ENCODE results near the gene ERBB3. TPM values are rescaled to one million over a fixed set of nuclear protein-coding genes. Genes with fewer than 3 reads are reported as not detected.
A peak's percentile ranks its signal among the peaks of the same experiment; 100 is the strongest.

The ERBB3 gene
- total RNA-seq (10 to 100 TPM in 1 of 5 donors, 1 to 10 TPM in 3, under 1 TPM in 1; 0.93 to 24.0 (median 8.2) TPM), total RNA-seq (0.25 to 46.3 (median 2.3) reads per million in 29 experiments)
- total RNA-seq (2013) = 1.1 TPM

DNA sequence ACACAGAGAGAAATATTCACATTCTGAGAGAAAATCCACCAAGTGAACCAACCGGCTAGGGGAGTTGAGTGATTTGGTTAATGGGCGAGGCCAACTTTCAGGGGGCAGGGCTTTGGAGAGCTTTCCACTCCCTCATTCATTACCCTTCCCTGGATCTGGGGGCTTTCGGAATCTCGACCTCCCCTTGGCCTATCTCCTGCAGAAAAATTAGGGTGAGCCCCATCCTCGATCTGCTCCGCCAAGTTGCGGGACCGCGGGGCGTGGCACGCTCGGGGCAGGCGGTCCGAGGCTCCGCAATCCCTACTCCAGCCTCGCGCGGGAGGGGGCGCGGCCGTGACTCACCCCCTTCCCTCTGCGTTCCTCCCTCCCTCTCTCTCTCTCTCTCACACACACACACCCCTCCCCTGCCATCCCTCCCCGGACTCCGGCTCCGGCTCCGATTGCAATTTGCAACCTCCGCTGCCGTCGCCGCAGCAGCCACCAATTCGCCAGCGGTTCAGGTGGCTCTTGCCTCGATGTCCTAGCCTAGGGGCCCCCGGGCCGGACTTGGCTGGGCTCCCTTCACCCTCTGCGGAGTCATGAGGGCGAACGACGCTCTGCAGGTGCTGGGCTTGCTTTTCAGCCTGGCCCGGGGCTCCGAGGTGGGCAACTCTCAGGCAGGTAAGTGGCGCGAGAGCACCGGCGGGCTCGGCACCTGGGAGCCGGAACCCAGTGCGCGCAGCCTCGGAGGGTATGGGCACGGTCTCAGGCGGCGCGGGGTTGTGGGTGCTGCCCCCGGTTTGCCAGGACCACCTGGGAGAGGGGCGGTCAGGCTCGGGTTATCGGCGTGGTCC, at the start of gene ERBB3:
Gene ERBB3 (plus strand): TSS at position 443 of the 833 bp plus-strand sequence. CDS start 136 bp downstream, at position 579.
- peaks cover 7 to 18% (median 9%) of the 10 kb centered on the region in 3 donors for H3K4me1 Mint-ChIP-seq
- H3K27ac ChIP-seq (ENCODE audit: low read length) = no peak within 1 kb of the TSS
- H3K27ac Mint-ChIP-seq = no peak within 1 kb of the TSS

DNA sequence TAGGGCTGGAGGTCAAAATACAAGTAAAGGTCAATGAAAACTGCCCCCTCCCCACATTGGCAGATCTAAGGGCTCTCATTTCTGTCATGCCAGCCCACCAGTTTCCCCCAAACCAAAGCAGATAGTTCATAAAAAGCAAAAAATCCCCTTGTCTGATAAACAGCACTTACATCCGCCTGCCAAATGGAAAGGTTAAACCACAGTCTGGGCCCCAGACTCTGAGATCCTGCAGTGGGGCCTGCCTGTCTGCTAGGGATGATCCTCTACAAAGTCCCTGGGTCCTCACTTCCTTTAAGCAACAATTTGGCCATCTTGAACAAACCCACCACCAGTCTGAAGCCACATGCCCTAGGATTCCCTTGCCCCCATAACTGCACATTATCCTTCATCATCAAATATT, 48.0 kb upstream of the ERBB3 start:
- no peak overlapping the region for H3K4me3 ChIP-seq (ENCODE audit: control insufficient read depth in 1 of 2, extremely low read depth in 1 of 2, low read length in 1 of 2)
- H3K4me1 ChIP-seq (ENCODE audit: control insufficient read depth in 1 of 2, extremely low read depth in 1 of 2, insufficient read depth in 2 of 2, low read length in 2 of 2) = peaks cover 21 to 31% of the 10 kb centered on the region in 2 experiments
- no peaks in the 10 kb centered on the region for H3K9me3 ChIP-seq
- no peaks in the 10 kb centered on the region for H3K27me3 ChIP-seq (replicated peaks in 1 of 2; ENCODE audit: control insufficient read depth in 2 of 2, extremely low read depth in 1 of 2, insufficient read depth in 2 of 2, low read length in 1 of 2)
- peak overlapping the region; percentile 61 to 90 for H3K27ac Mint-ChIP-seq
- peak overlapping the region in 1 of 3 donors; percentile 21 for H3K4me3 Mint-ChIP-seq
- no peak overlapping the region for H3K27ac ChIP-seq (ENCODE audit: low read length)
- DNase-seq (peak in 5 of 35 experiments; percentile 8 to 56 (median 24)), ATAC-seq (replicated peaks in 1 of 4) (peak; percentile 70 to 77 (median 72))
- peaks cover 54% of the 10 kb centered on the region for H3K36me3 Mint-ChIP-seq
- ChIA-PET CTCF (no interaction called here), POLR2A (no interaction called here)
- H3K9me3 Mint-ChIP-seq = no peaks in the 10 kb centered on the region
- H3K27me3 Mint-ChIP-seq = no peaks in the 10 kb centered on the region
- no CpG with 5 or more reads among the region's 1 CpG for WGBS (ENCODE audit: insufficient coverage)
- H3K4me1 Mint-ChIP-seq = peaks cover 30 to 32% (median 31%) of the 10 kb centered on the region in 3 donors
- H3K36me3 ChIP-seq (ENCODE audit: control insufficient read depth in 2 of 2, extremely low read depth in 1 of 2, insufficient read depth in 1 of 2, low read length in 1 of 2) = peaks cover 0 to 25% of the 10 kb centered on the region in 2 donors

More for the DNA sequence above, at the start of gene ERBB3:
- peaks cover 0 to 11% of the 10 kb centered on the region in 2 donors for H3K27me3 Mint-ChIP-seq
- H3K4me1 ChIP-seq (ENCODE audit: control insufficient read depth in 1 of 2, extremely low read depth in 1 of 2, insufficient read depth in 2 of 2, low read length in 2 of 2) = peaks cover 0 to 27% of the 10 kb centered on the region in 2 experiments
- peaks cover 3 to 51% of the 10 kb centered on the region in 2 experiments for H3K27me3 ChIP-seq (replicated peaks in 1 of 2; ENCODE audit: control insufficient read depth in 2 of 2, extremely low read depth in 1 of 2, insufficient read depth in 2 of 2, low read length in 1 of 2)
- ChIA-PET POLR2A (interaction anchor here in 1 of 2 donors (1.2 kb wide), 1 partner anchor 25 kb away, joined by 7 read pairs; the partner anchor contains the start of gene PA2G4), CTCF (no interaction called here)
- H3K36me3 ChIP-seq (ENCODE audit: control insufficient read depth in 2 of 2, extremely low read depth in 1 of 2, insufficient read depth in 1 of 2, low read length in 1 of 2) = no peaks in the 10 kb centered on the region
- H3K9me3 ChIP-seq = no peaks in the 10 kb centered on the region
- H3K4me3 ChIP-seq (ENCODE audit: control insufficient read depth in 1 of 2, extremely low read depth in 1 of 2, low read length in 1 of 2) = peak within 1 kb of the TSS; percentile 69 to 70
- peak within 1 kb of the TSS; percentile 79 to 82 (median 80) for H3K4me3 Mint-ChIP-seq
- H3K9me3 Mint-ChIP-seq = no peaks in the 10 kb centered on the region
- no peaks in the 10 kb centered on the region for H3K36me3 Mint-ChIP-seq
- ATAC-seq (replicated peaks in 1 of 4) (peak; percentile 76 to 87 (median 80)), DNase-seq (peak in 31 of 35 experiments; percentile 7 to 76 (median 30))
- 3% methylated on average over 56 of the region's 59 CpGs for WGBS (ENCODE audit: insufficient coverage)

DNA sequence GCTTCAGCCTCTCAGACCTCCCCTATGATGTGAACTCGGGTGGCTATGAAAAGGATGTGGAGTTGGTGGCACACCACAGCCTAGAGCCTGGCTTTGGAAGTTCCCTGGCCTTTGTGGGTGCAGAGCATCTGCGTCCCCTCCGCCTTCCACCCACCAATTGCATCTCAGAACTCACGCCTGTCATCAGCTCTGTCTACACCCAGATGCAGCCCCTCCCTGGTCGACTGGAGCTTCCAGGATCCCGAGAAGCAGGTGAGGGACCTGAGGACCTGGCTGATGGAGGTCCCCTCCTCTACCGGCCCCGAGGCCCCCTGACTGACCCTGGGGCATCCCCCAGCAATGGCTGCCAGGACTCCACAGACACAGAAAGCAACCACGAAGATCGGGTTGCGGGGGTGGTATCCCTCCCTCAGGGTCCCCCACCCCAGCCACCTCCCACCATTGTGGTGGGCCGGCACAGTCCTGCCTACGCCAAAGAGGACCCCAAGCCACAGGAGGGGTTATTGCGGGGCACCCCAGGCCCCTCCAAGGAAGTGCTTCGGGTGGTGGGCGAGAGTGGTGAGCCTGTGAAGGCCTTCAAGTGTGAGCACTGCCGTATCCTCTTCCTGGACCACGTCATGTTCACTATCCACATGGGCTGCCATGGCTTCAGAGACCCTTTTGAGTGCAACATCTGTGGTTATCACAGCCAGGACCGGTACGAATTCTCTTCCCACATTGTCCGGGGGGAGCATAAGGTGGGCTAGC, 45.2 kb upstream of the ERBB3 start:
- POLR2A ChIA-PET = no interaction called here
- Histone ChIP-seq H3K9me3 (no peaks in the 10 kb centered on the region), H3K27ac (ENCODE audit: low read length) (no peak overlapping the region), H3K4me1 (ENCODE audit: control insufficient read depth in 1 of 2, extremely low read depth in 1 of 2, insufficient read depth in 2 of 2, low read length in 2 of 2) (peaks cover 22 to 39% of the 10 kb centered on the region in 2 experiments), H3K4me3 (ENCODE audit: control insufficient read depth in 1 of 2, extremely low read depth in 1 of 2, low read length in 1 of 2) (no peak overlapping the region), H3K27me3 (replicated peaks in 1 of 2; ENCODE audit: control insufficient read depth in 2 of 2, extremely low read depth in 1 of 2, insufficient read depth in 2 of 2, low read length in 1 of 2) (no peaks in the 10 kb centered on the region), H3K36me3 (ENCODE audit: control insufficient read depth in 2 of 2, extremely low read depth in 1 of 2, insufficient read depth in 1 of 2, low read length in 1 of 2) (peaks cover 0 to 18% of the 10 kb centered on the region in 2 donors)
- no peaks in the 10 kb centered on the region for H3K9me3 Mint-ChIP-seq
- H3K4me1 Mint-ChIP-seq = peaks cover 22 to 31% (median 31%) of the 10 kb centered on the region in 3 donors
- 56% methylated on average over 14 of the region's 21 CpGs for WGBS (ENCODE audit: insufficient coverage)
- peak overlapping the region in 1 of 2 donors; percentile 68 for H3K27ac Mint-ChIP-seq
- CTCF ChIA-PET = interaction anchor here in 1 of 2 donors (0.6 kb wide), 1 partner anchor 27 kb away, joined by 3 read pairs; no protein-coding TSS in a partner anchor
- no peak overlapping the region for H3K4me3 Mint-ChIP-seq
- peak in 14 of 35 experiments; percentile 2 to 66 (median 17) for DNase-seq
- H3K36me3 Mint-ChIP-seq = peaks cover 38% of the 10 kb centered on the region
- no peaks in the 10 kb centered on the region for H3K27me3 Mint-ChIP-seq
- ATAC-seq (replicated peaks in 1 of 4) = peak in 2 of 4 experiments; percentile 30 to 79

DNA sequence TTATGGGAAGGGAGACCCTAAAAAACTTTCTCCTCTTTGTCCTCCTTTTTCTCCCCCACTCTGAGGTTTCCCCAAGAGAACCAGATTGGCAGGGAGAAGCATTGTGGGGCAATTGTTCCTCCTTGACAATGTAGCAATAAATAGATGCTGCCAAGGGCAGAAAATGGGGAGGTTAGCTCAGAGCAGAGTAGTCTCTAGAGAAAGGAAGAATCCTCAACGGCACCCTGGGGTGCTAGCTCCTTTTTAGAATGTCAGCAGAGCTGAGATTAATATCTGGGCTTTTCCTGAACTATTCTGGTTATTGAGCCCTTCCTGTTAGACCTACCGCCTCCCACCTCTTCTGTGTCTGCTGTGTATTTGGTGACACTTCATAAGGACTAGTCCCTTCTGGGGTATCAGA, 42.8 kb upstream of the ERBB3 start:
- H3K9me3 ChIP-seq = no peaks in the 10 kb centered on the region
- no peak overlapping the region for H3K4me3 ChIP-seq (ENCODE audit: control insufficient read depth in 1 of 2, extremely low read depth in 1 of 2, low read length in 1 of 2)
- CTCF ChIA-PET = interaction anchor here (0.5 to 1.0 kb wide), 2 partner anchors 43 to 422 kb away, joined by 3 to 8 read pairs; no protein-coding TSS in a partner anchor
- Mint-ChIP-seq H3K9me3 (no peaks in the 10 kb centered on the region), H3K27ac (peak overlapping the region; percentile 75 to 80), H3K4me3 (no peak overlapping the region), H3K4me1 (peaks cover 26 to 38% (median 36%) of the 10 kb centered on the region in 3 donors), H3K27me3 (no peaks in the 10 kb centered on the region), H3K36me3 (peaks cover 31% of the 10 kb centered on the region)
- H3K36me3 ChIP-seq (ENCODE audit: control insufficient read depth in 2 of 2, extremely low read depth in 1 of 2, insufficient read depth in 1 of 2, low read length in 1 of 2) = peaks cover 0 to 18% of the 10 kb centered on the region in 2 donors
- ATAC-seq (replicated peaks in 1 of 4) = no peak
- POLR2A ChIA-PET = interaction anchor here (0.6 kb wide), 3 partner anchors 47 to 202 kb away, joined by 3 to 4 read pairs (median 3); no protein-coding TSS in a partner anchor
- H3K27ac ChIP-seq (ENCODE audit: low read length) = peak overlapping the region; percentile 34
- no CpG with 5 or more reads among the region's 2 CpGs for WGBS (ENCODE audit: insufficient coverage)
- H3K27me3 ChIP-seq (replicated peaks in 1 of 2; ENCODE audit: control insufficient read depth in 2 of 2, extremely low read depth in 1 of 2, insufficient read depth in 2 of 2, low read length in 1 of 2) = no peaks in the 10 kb centered on the region
- no peak for DNase-seq
- peaks cover 22 to 41% of the 10 kb centered on the region in 2 experiments for H3K4me1 ChIP-seq (ENCODE audit: control insufficient read depth in 1 of 2, extremely low read depth in 1 of 2, insufficient read depth in 2 of 2, low read length in 2 of 2)

DNA sequence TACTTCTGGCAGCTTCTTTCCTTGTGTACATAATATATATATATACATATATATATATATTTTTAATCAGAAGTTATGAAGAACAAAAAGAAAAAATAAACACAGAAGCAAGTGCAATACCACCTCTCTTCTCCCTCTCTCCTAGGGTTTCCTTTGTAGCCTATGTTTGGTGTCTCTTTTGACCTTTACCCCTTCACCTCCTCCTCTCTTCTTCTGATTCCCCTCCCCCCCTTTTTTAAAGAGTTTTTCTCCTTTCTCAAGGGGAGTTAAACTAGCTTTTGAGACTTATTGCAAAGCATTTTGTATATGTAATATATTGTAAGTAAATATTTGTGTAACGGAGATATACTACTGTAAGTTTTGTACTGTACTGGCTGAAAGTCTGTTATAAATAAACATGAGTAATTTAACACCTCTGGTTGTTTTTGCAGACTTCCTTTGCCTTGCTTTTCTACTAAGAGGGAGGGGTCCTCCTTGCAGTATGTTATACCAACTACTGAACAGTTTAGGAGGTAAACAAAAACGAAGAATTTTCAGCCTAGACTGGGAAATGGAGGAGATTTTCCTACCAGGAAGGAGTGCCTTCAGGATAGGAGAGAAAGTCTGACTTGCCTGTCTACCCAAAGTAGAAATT, 41.8 kb upstream of the ERBB3 start:
- peaks cover 22 to 43% of the 10 kb centered on the region in 2 experiments for H3K4me1 ChIP-seq (ENCODE audit: control insufficient read depth in 1 of 2, extremely low read depth in 1 of 2, insufficient read depth in 2 of 2, low read length in 2 of 2)
- H3K4me3 Mint-ChIP-seq = peak overlapping the region in 1 of 3 donors; percentile 17
- no peaks in the 10 kb centered on the region for H3K9me3 Mint-ChIP-seq
- H3K27me3 ChIP-seq (replicated peaks in 1 of 2; ENCODE audit: control insufficient read depth in 2 of 2, extremely low read depth in 1 of 2, insufficient read depth in 2 of 2, low read length in 1 of 2) = no peaks in the 10 kb centered on the region
- ATAC-seq (replicated peaks in 1 of 4) (no peak), DNase-seq (no peak)
- no peak overlapping the region for H3K27ac ChIP-seq (ENCODE audit: low read length)
- peaks cover 0 to 14% of the 10 kb centered on the region in 2 donors for H3K36me3 ChIP-seq (ENCODE audit: control insufficient read depth in 2 of 2, extremely low read depth in 1 of 2, insufficient read depth in 1 of 2, low read length in 1 of 2)
- H3K4me3 ChIP-seq (ENCODE audit: control insufficient read depth in 1 of 2, extremely low read depth in 1 of 2, low read length in 1 of 2) = no peak overlapping the region
- WGBS (ENCODE audit: insufficient coverage) = no CpG with 5 or more reads among the region's 2 CpGs
- peaks cover 28% of the 10 kb centered on the region for H3K36me3 Mint-ChIP-seq
- peak overlapping the region; percentile 71 to 85 for H3K27ac Mint-ChIP-seq
- H3K9me3 ChIP-seq = no peaks in the 10 kb centered on the region
- H3K27me3 Mint-ChIP-seq = no peaks in the 10 kb centered on the region
- ChIA-PET POLR2A (interaction anchor here in 1 of 2 donors (0.7 kb wide), 1 partner anchor 606 kb away, joined by 5 read pairs; no protein-coding TSS in a partner anchor), CTCF (interaction anchor here (0.5 to 0.7 kb wide), 4 partner anchors 31 to 421 kb away, joined by 3 to 4 read pairs (median 3); no protein-coding TSS in a partner anchor)
- H3K4me1 Mint-ChIP-seq = peaks cover 29 to 40% (median 36%) of the 10 kb centered on the region in 3 donors

Data from T-cell (primary cell).